D721Med (cell line): ENCODE data around the gene SPEG.

ENCODE experiments used
- DNase-seq: peaks from one replicate; pipeline ENCODE4 v3.0.0; 2011; ENCODE audit warnings: low spot score; ENCODE audit not compliant: insufficient read length
- FAIRE-seq: peaks from 2 replicates; lab custom pipeline; 2011; peaks lifted over from hg19 to GRCh38; lab: Jason Lieb, UNC
- TF ChIP-seq, protein P1 (sequence below): IDR thresholded peaks from 2 replicates; pipeline ENCODE4 v1.5.1; 2012; ENCODE audit warnings: mild to moderate bottlenecking, control low read depth; ENCODE audit not compliant: insufficient read depth; ENCODE audit errors: missing control alignments

The SPEG gene

DNA sequence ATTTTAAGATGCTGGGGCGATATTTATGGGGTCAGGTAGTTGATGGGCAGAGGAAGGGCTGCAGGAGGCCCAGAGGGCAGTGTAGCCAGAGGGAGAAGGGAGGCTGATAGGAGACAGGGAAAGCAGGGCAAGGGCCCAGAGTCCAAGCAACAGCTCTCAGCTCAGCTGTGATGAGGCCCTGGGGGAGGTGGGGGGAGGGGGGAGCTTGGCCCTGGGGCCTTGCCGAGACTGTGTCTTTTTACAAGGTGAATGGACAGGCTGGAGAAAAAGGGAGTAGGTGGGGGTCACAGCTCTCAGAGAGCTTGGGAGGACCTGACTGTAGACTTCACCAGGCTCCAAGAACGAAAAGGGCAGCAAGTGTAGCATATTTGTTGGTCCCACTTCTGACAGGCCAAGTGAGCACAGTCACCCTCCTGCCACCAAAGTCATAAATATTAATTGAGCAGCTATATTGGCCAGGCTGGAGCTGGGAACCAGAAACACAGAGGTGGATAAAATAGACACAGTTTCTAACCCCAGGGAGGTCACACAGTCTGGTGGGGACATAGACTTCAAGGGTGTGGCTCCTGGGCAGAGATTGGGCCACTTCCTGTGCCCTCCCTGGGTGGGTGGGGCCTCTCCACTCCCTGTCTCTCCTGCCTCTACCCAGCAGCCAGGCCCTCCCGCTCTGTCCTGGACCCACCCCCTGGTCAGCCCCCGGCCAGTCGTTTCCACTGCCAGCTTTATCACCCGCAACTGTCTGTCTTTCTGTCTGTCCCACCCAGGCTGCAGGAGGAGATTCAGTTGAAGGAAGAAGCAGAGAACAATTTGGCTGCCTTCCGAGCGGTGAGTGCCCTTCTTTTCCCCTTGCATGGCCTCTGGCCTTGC lies 15.1 kb upstream of the SPEG start:
- DNase-seq, result no peak
- TF ChIP-seq, protein P1, sequence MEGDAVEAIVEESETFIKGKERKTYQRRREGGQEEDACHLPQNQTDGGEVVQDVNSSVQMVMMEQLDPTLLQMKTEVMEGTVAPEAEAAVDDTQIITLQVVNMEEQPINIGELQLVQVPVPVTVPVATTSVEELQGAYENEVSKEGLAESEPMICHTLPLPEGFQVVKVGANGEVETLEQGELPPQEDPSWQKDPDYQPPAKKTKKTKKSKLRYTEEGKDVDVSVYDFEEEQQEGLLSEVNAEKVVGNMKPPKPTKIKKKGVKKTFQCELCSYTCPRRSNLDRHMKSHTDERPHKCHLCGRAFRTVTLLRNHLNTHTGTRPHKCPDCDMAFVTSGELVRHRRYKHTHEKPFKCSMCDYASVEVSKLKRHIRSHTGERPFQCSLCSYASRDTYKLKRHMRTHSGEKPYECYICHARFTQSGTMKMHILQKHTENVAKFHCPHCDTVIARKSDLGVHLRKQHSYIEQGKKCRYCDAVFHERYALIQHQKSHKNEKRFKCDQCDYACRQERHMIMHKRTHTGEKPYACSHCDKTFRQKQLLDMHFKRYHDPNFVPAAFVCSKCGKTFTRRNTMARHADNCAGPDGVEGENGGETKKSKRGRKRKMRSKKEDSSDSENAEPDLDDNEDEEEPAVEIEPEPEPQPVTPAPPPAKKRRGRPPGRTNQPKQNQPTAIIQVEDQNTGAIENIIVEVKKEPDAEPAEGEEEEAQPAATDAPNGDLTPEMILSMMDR, result no peak
- no peak for FAIRE-seq

- TF ChIP-seq, protein P1, result no peak
- no peak for FAIRE-seq
Observed at GRCh38 chr2:219420687-219421086, 14.0 kb upstream of the SPEG start.

GRCh38 chr2:219421323-219421722 lies 13.3 kb upstream of the SPEG start:
- no peak for DNase-seq
- FAIRE-seq, result no peak
- TF ChIP-seq, protein P1, result no peak

More at GRCh38 chr2:219420687-219421086, 14.0 kb upstream of the SPEG start:
- DNase-seq, result no peak

- no peak for DNase-seq
- no peak for FAIRE-seq
- TF ChIP-seq, protein P1, result no peak
Observed at GRCh38 chr2:219422952-219423534, 11.6 kb upstream of the SPEG start.

GRCh38 chr2:219423652-219424377 lies 10.8 kb upstream of the SPEG start:
- FAIRE-seq (no peak), DNase-seq (no peak)
- TF ChIP-seq, protein P1, result no peak

DNA sequence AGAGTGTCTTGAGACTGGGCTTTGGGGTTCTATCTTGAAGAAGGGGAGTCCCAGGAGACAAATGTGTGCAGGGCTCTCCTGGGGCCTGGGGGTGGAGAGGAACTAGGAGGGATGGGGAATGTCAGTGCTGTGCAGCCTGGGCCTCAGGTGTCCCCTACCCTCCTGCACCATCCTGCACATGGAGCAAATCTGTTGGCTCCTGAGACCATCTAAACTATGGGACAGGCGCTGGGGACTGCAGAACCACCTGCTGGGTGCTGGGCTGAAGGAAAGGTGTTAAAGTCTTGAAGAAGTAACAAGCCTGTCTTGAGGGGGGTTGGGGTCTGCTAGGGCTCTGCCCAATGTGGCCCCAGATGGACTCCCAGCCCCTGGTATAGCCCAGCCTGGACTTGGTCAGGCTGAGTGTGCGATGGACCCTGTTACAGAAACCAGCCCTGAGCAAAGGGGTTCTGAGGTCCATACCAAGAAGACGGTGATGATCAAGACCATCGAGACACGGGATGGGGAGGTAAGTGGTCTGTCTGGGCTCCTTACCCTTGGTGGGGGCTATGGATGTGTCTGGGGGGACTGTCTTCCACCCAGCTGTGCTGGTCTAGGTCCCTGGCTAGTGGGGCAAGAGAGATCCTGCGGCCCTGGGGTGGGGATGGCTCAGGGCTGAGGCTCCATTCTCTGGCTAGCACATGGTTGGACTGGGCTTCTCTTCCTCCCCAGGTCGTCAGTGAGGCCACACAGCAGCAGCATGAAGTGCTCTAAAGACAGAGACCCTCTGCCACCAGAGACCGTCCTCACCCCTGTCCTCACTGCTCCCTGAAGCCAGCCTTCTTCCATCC lies 9.2 kb upstream of the SPEG start:
- no peak for FAIRE-seq
- TF ChIP-seq, protein P1, result no peak
- no peak for DNase-seq
